Common myeloid progenitor, CD34-positive (primary cell): Measurements from ENCODE around the gene COPG2.
A peak's percentile ranks its signal among the peaks of the same experiment; 100 is the strongest.

Source experiments
- CTCF ChIA-PET: fragments of 350-600 bp; sonication (Branson Sonifier 250); formaldehyde crosslinking; loops from one replicate; lab custom pipeline; 2021; ENCODE audit warnings: antibody characterized with exemption; lab: Charles Lee
- POLR2A ChIA-PET: fragments of 350-600 bp; sonication (Branson Sonifier 250); formaldehyde crosslinking; loops from one replicate; lab custom pipeline; 2021; ENCODE audit warnings: antibody characterized with exemption; lab: Charles Lee
- DNase-seq, 3 donors: peaks; one replicate each; pipeline versions ENCODE4 v3.0.0 to v3.0.0-alpha.2; 2013
- H3K27ac ChIP-seq, 2 experiments: 1 replicate in 1 of 2; 2 replicates in 1 of 2; pipeline ENCODE4 v1.7.0; 2013; ENCODE audit warnings: inconsistent platforms in 2 of 2, low read length in 2 of 2, mild to moderate bottlenecking in 2 of 2, low read depth in 1 of 2, moderate library complexity in 1 of 2; ENCODE audit not compliant: severe bottlenecking in 2 of 2, insufficient read depth in 1 of 2, poor library complexity in 1 of 2
- H3K27me3 ChIP-seq, 5 experiments: replicated peaks in 2 of 5; 1 replicate in 3 of 5; 2 replicates in 2 of 5; pipeline versions ENCODE4 v1.6.1 to v1.7.0; 2013; ENCODE audit warnings: low read length in 4 of 5, mild to moderate bottlenecking in 2 of 5, moderate library complexity in 2 of 5, inconsistent platforms in 1 of 5; ENCODE audit not compliant: insufficient read depth in 5 of 5, control insufficient read depth in 4 of 5
- H3K36me3 ChIP-seq, 4 experiments: 1 replicate in 2 of 4; 2 replicates in 2 of 4; pipeline versions ENCODE4 v1.6.1 to v1.7.0; 2013; ENCODE audit warnings: low read length in 3 of 4, control low read depth in 1 of 4, mild to moderate bottlenecking in 1 of 4; ENCODE audit not compliant: control insufficient read depth in 4 of 4, insufficient read depth in 4 of 4
- H3K4me1 ChIP-seq, 4 experiments: 1 replicate in 3 of 4; 2 replicates in 1 of 4; pipeline versions ENCODE4 v1.6.1 to v1.7.1; 2013; ENCODE audit warnings: low read length in 3 of 4, mild to moderate bottlenecking in 3 of 4, control low read depth in 1 of 4, inconsistent platforms in 1 of 4, moderate library complexity in 1 of 4; ENCODE audit not compliant: control insufficient read depth in 4 of 4, insufficient read depth in 4 of 4; ENCODE audit errors: control extremely low read depth in 1 of 4
- H3K4me3 ChIP-seq, 7 experiments: 1 replicate in 4 of 7; 2 replicates in 3 of 7; pipeline versions ENCODE4 v1.5.1 to v1.7.0; 2013; ENCODE audit warnings: mild to moderate bottlenecking in 7 of 7, low read length in 6 of 7, moderate library complexity in 6 of 7, inconsistent platforms in 2 of 7, low read depth in 2 of 7, control low read depth in 1 of 7; ENCODE audit not compliant: insufficient read depth in 4 of 7, control insufficient read depth in 1 of 7; ENCODE audit errors: extremely low read depth in 1 of 7
- H3K9me3 ChIP-seq, 5 experiments: 1 replicate in 4 of 5; 2 replicates in 1 of 5; pipeline versions ENCODE4 v1.6.1 to v1.7.1; 2013; ENCODE audit warnings: low read length in 4 of 5, mild to moderate bottlenecking in 2 of 5, inconsistent platforms in 1 of 5, low read depth in 1 of 5, moderate library complexity in 1 of 5; ENCODE audit not compliant: control insufficient read depth in 4 of 5, insufficient read depth in 2 of 5; ENCODE audit errors: control extremely low read depth in 1 of 5
- WGBS: methylation state at CpG from one replicate; pipeline ENCODE4 v1.1.5; 2013; ENCODE audit not compliant: insufficient coverage; 5-methylcytosine and 5-hydroxymethylcytosine counted together

COPG2 gene

GRCh38 chr7:130674456-130674855 lies 5.9 kb upstream of the COPG2 start:
- CTCF ChIA-PET: no interaction called here
- 100% methylated on average over 1 of the region's 2 CpGs for WGBS
- H3K4me1 ChIP-seq: peaks cover 0 to 7% (median 4%) of the 10 kb centered on the region in 4 experiments
- H3K36me3 ChIP-seq: no peaks in the 10 kb centered on the region
- no peaks in the 10 kb centered on the region for H3K9me3 ChIP-seq
- H3K27me3 ChIP-seq: no peaks in the 10 kb centered on the region
- no peak overlapping the region for H3K27ac ChIP-seq
- no peak for DNase-seq
- POLR2A ChIA-PET: no interaction called here
- H3K4me3 ChIP-seq: no peak overlapping the region

- CTCF ChIA-PET: no interaction called here
Observed at GRCh38 chr7:130673066-130673465, 4.5 kb upstream of the COPG2 start.

DNA sequence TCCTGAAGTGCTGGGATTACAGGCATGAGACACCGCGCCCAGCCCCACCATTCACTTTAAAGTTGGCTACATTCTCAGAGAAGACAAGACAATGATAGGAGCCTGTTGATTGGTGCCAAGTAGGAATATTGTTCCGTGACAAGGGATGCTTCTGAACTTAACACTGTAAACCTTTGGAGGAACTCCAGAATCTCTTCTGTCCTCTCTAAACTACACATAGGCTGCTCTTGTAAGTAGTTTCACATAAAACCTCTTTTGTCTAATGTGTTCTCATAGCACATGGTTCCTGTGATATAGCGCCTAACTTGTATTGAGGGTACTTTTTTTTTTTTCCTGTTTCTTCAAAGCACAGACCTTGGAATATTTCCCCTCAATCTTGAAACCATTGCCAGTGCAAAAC lies 3.6 kb upstream of the COPG2 start:
- Histone ChIP-seq H3K9me3 (no peaks in the 10 kb centered on the region), H3K27ac (no peak overlapping the region), H3K36me3 (no peaks in the 10 kb centered on the region), H3K4me1 (peaks cover 0 to 21% (median 13%) of the 10 kb centered on the region in 4 experiments), H3K27me3 (no peaks in the 10 kb centered on the region), H3K4me3 (no peak overlapping the region)
- ChIA-PET POLR2A (no interaction called here), CTCF (no interaction called here)
- WGBS: 90% methylated on average over 3 of the region's 4 CpGs
- no peak for DNase-seq

More at GRCh38 chr7:130673066-130673465, 4.5 kb upstream of the COPG2 start:
- Histone ChIP-seq H3K27ac (no peak overlapping the region), H3K9me3 (no peaks in the 10 kb centered on the region), H3K4me3 (no peak overlapping the region), H3K27me3 (no peaks in the 10 kb centered on the region), H3K4me1 (peaks cover 0 to 14% (median 8%) of the 10 kb centered on the region in 4 experiments), H3K36me3 (no peaks in the 10 kb centered on the region)
- DNase-seq: no peak
- POLR2A ChIA-PET: no interaction called here

GRCh38 chr7:130669085-130669700 lies 645 bp upstream of the COPG2 start:
- Histone ChIP-seq H3K36me3 (peaks cover 0 to 7% (median 3%) of the 10 kb centered on the region in 4 experiments), H3K4me3 (peak overlapping the region; percentile 78 to 93 (median 83)), H3K4me1 (peaks cover 0 to 21% (median 13%) of the 10 kb centered on the region in 4 experiments), H3K9me3 (no peaks in the 10 kb centered on the region), H3K27ac (peak overlapping the region; percentile 55 to 81), H3K27me3 (no peaks in the 10 kb centered on the region)
- POLR2A ChIA-PET: no interaction called here
- CTCF ChIA-PET: no interaction called here
- peak; percentile 13 to 72 (median 62) for DNase-seq
- WGBS: 3% methylated on average over 7 of the region's 12 CpGs

DNA sequence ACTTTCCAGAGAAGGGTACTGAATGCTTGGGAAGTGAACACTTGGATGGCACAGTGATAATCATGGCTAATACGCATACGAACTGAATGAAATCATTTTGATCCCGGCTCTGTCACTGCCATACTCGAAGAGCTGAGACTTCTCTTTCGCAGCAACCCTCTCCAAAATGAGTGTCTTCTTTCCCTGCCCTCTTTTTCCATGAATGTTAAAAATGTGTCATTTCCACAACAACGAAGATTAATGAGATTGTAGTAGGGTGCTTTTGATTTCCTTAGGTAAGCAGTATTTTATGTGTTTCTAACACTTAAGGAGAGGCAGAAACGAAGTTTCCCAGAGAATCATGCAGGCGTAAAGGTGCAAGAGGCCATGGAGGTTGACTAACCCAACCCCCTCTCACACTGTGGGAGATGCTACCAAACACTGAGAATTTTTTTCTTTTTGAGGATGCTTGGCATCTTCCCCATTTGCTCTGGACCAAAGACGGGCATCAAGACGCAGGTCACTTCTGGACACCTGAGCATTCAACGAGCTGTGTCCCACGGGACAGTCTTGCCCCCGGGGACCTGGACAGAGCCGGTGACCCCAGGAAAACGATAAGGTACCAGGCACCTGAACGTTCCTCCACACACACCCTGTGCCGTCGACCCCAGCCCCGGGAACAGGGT lies 823 bp downstream of the COPG2 start:
- H3K27me3 ChIP-seq: no peaks in the 10 kb centered on the region
- H3K36me3 ChIP-seq: peaks cover 1 to 7% (median 3%) of the 10 kb centered on the region in 4 experiments
- H3K9me3 ChIP-seq: no peaks in the 10 kb centered on the region
- H3K27ac ChIP-seq: peak overlapping the region in 1 of 2 experiments; percentile 64
- WGBS: 29% methylated on average over 18 of the region's 19 CpGs
- POLR2A ChIA-PET: interaction anchor here (1.0 kb wide), 1 partner anchor 182 kb away, joined by 3 read pairs; no protein-coding TSS in a partner anchor
- peaks cover 0 to 21% (median 13%) of the 10 kb centered on the region in 4 experiments for H3K4me1 ChIP-seq
- H3K4me3 ChIP-seq: peak overlapping the region; percentile 78 to 93 (median 83)
- CTCF ChIA-PET: no interaction called here
- peak in 2 of 3 donors; percentile 11 to 35 for DNase-seq

DNA sequence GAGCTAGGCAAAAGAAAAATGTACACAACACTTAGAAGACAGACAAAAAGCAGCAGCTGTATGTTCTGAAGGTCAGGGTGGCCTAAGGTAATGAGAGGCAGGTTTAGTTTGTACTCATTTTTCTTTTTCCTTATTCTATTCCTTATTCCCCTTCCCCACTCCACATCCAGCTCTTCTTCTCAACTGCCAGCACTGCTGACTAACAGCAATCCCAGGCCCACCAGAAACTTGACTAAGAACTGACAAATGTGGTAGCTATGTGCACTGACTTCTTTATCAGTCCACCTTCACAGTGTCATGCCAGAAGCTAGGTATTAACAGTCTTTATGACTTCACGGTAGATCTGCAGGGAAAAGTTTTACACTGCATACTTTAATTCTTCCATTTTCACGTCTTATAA lies 6.1 kb downstream of the COPG2 start:
- Histone ChIP-seq H3K36me3 (peaks cover 5 to 43% (median 18%) of the 10 kb centered on the region in 4 experiments), H3K27ac (no peak overlapping the region), H3K4me1 (peaks cover 0 to under 1% (median 0%) of the 10 kb centered on the region in 4 experiments), H3K27me3 (no peaks in the 10 kb centered on the region), H3K4me3 (no peak overlapping the region), H3K9me3 (no peaks in the 10 kb centered on the region)
- WGBS: no CpG with 5 or more reads among the region's 2 CpGs
- no peak for DNase-seq
- CTCF ChIA-PET: interaction anchor here (1.1 kb wide), 1 partner anchor 14 kb away, joined by 3 read pairs; no protein-coding TSS in a partner anchor
- POLR2A ChIA-PET: no interaction called here

GRCh38 chr7:130655286-130655685 lies 13.3 kb downstream of the COPG2 start:
- peaks cover 6 to 31% (median 11%) of the 10 kb centered on the region in 4 experiments for H3K36me3 ChIP-seq
- CTCF ChIA-PET: no interaction called here
- POLR2A ChIA-PET: no interaction called here
- H3K9me3 ChIP-seq: no peaks in the 10 kb centered on the region
- DNase-seq: no peak
- no peak overlapping the region for H3K27ac ChIP-seq
- H3K27me3 ChIP-seq: no peaks in the 10 kb centered on the region
- no peak overlapping the region for H3K4me3 ChIP-seq
- H3K4me1 ChIP-seq: no peaks in the 10 kb centered on the region
- WGBS: 100% methylated on average over 3 of the region's 4 CpGs
